ENCODE results near the gene IARS2. TPM values are rescaled to one million over a fixed set of nuclear protein-coding genes. Genes with fewer than 3 reads are reported as not detected.

Gene IARS2
- total and polyA plus RNA-seq, 11 donors, result 23.2 to 87.2 (median 78.2) TPM

- Histone ChIP-seq H3K36me3 (peaks cover 0 to 97% (median 85%) of the 10 kb centered on the region in 9 donors), H3K9me3 (no peaks in the 10 kb centered on the region), H3K27me3 (no peaks in the 10 kb centered on the region), H3K27ac (no peak overlapping the region), H3K4me1 (no peaks in the 10 kb centered on the region), H3K4me3 (no peak overlapping the region)
- intact Hi-C loops (cut with DNase I), result loop anchor here in 1 of 10 donors (10.0 kb wide), 1 partner anchor 579 kb away; no protein-coding TSS in a partner anchor
- TF ChIP-seq CTCF (IDR thresholded peaks at IDR 0.05), result no peak
- TF ChIP-seq POLR2A (IDR thresholded peaks at IDR 0.05), result no peak
- DNase-seq (no peak), ATAC-seq (no peak)
Observed at GRCh38 chr1:220195701-220196100, 101.8 kb downstream of the IARS2 start.

MicroRNAs encoded within 50 kb of the gene (microRNA counts, 767-probe panel; counts per million panel counts)
- microRNA hsa-miR-194-5p, result 2,022 to 2,134 counts per million in 2 donors
- 2,037 to 2,085 counts per million in 2 donors for microRNA hsa-miR-215

Small RNA genes lying within 50 kb of the gene (microRNA-seq; reads per million reads assigned to microRNA genes)
- gene MIR194-1 (0 to 0.77 (median 0.33) reads per million in 4 donors), gene MIR215 (0 to 0.60 (median 0.40) reads per million in 4 donors)

Other genes with a start within 250 kb of the IARS2 start
- gene SLC30A10, start 165.6 kb upstream of the IARS2 start, total RNA-seq, result under 1 TPM in 4 of 9 donors, not detected in 5; 0.14 to 0.55 (median 0.29) TPM
- gene SLC30A10, start 165.6 kb upstream of the IARS2 start, polyA plus RNA-seq, result under 1 TPM in 1 of 2 donors, not detected in 1; 0.08 TPM
- gene EPRS1, start 47.6 kb upstream of the IARS2 start, total RNA-seq, result 10 to 100 TPM; 38.3 to 91.3 (median 65.3) TPM
- gene EPRS1, start 47.6 kb upstream of the IARS2 start, polyA plus RNA-seq, result 10 to 100 TPM; 35.1 to 50.0 TPM
- 10 to 100 TPM; 13.4 to 25.8 (median 18.8) TPM for gene BPNT1, start 4.3 kb upstream of the IARS2 start, total RNA-seq
- 10 to 100 TPM in 1 of 2 donors, 1 to 10 TPM in 1; 7.4 to 19.9 TPM for gene BPNT1, start 4.3 kb upstream of the IARS2 start, polyA plus RNA-seq
- 10 to 100 TPM; 13.8 to 39.3 (median 28.9) TPM for gene RAB3GAP2, start 178.3 kb downstream of the IARS2 start, total RNA-seq
- 10 to 100 TPM in 1 of 2 donors, 1 to 10 TPM in 1; 6.5 to 11.7 TPM for gene RAB3GAP2, start 178.3 kb downstream of the IARS2 start, polyA plus RNA-seq